Measurements from ENCODE around the gene WFDC1. TPM values are rescaled to one million over a fixed set of nuclear protein-coding genes. Genes with fewer than 3 reads are reported as not detected.

The WFDC1 gene
- total and polyA plus RNA-seq, 2 of the 4 experiments (the other 2 are of a cell fraction): 4.7 to 6.8 TPM

DNA sequence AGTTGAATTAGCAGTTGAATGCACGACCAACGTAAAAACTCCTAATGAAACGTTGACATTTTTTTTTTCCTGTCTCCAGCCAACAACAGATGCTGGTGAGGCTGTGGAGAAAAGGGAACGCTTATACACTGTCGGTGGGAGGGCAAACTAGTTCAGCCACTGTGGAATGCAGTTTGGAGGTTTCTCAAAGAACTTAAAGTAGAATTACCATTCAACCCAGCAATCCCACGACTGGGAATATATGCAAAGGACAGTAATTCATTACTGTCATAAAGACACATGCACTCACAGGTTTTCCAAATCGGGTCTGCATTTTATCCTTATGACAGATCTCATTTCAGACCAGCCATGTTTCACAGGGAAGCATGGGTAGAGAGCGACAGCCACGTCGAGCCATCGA is 3.5 kb upstream of the WFDC1 start:
- TF ChIP-seq RFX5 (IDR thresholded peaks at IDR 0.05; ENCODE audit: low read depth, low read length) (no peak), RAD21 (IDR thresholded peaks at IDR 0.05; ENCODE audit: low read length) (no peak), MAZ (IDR thresholded peaks at IDR 0.05; ENCODE audit: borderline replicate concordance, low read depth, low read length) (no peak), CHD1 (IDR thresholded peaks at IDR 0.05; ENCODE audit: low read depth, low read length) (no peak)
- TF ChIP-seq, protein P1, sequence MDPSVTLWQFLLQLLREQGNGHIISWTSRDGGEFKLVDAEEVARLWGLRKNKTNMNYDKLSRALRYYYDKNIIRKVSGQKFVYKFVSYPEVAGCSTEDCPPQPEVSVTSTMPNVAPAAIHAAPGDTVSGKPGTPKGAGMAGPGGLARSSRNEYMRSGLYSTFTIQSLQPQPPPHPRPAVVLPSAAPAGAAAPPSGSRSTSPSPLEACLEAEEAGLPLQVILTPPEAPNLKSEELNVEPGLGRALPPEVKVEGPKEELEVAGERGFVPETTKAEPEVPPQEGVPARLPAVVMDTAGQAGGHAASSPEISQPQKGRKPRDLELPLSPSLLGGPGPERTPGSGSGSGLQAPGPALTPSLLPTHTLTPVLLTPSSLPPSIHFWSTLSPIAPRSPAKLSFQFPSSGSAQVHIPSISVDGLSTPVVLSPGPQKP (IDR thresholded peaks at IDR 0.05; ENCODE audit: borderline replicate concordance, low read depth, low read length): no peak
- TF ChIP-seq, protein P2, sequence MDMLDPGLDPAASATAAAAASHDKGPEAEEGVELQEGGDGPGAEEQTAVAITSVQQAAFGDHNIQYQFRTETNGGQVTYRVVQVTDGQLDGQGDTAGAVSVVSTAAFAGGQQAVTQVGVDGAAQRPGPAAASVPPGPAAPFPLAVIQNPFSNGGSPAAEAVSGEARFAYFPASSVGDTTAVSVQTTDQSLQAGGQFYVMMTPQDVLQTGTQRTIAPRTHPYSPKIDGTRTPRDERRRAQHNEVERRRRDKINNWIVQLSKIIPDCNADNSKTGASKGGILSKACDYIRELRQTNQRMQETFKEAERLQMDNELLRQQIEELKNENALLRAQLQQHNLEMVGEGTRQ (IDR thresholded peaks at IDR 0.05; ENCODE audit: low read depth, low read length): no peak
- peak overlapping the region; percentile 83; the same call in 1 of the 2 replicates for H2AK5ac ChIP-seq (ENCODE audit: low read depth, low read length)
- dilution Hi-C loops (cut with HindIII; ENCODE audit: low sequenced_read_pairs, unreplicated experiment) (no loop called here), intact Hi-C loops (cut with micrococcal nuclease) (loop anchor here (10.0 kb wide), 1 partner anchor 324 kb away; the partner anchor contains the start of gene COTL1), in situ Hi-C loops (cut with MboI; ENCODE audit: low sequenced_read_pairs) (loop anchor here (25.0 kb wide), 2 partner anchors 346 to 421 kb away; partner anchors contain the start of gene KLHL36)
- 0 out of 2 replicates have a peak overlapping the region, but pooled peaks have one; percentile 13 for H4K5ac ChIP-seq (ENCODE audit: low read depth, low read length)
- CTCF ChIA-PET: no interaction called here
- H3K36me3 ChIP-seq (ENCODE audit: control insufficient read depth, insufficient read depth, low read length): no peaks in the 10 kb centered on the region
- H3K79me1 ChIP-seq (ENCODE audit: low read depth in 1 of 2, low read length in 2 of 2): peaks cover 0 to 8% of the 10 kb centered on the region in 2 experiments; a peak in 3 of 4 replicates
- H3K27me3 ChIP-seq (ENCODE audit: control insufficient read depth, insufficient read depth, low read length): no peaks in the 10 kb centered on the region
- POLR2A ChIA-PET (ENCODE audit: unreplicated experiment): no interaction called here
- no peak overlapping the region for H3K4me3 ChIP-seq (ENCODE audit: insufficient read depth, low read depth, low read length)
- 57% methylated on average over 1 of the region's 11 CpGs; no CpG with 5 or more reads in 1 of the 2 experiments for WGBS, 2 experiments (ENCODE audit: extremely low coverage in 2 of 2, insufficient read length in 1 of 2)
- H3K9ac ChIP-seq (ENCODE audit: low read depth, low read length): no peak overlapping the region
- H4K8ac ChIP-seq (ENCODE audit: low read depth in 2 of 2, low read length in 2 of 2): peak overlapping the region in 1 of 2 experiments; percentile 24; a peak in 1 of 4 replicates
- peak overlapping the region; percentile 62 for H3K4ac ChIP-seq (ENCODE audit: low read depth, low read length)
- H3K9me1 ChIP-seq (ENCODE audit: insufficient read depth, low read length): peaks cover 4% of the 10 kb centered on the region; the same call in 1 of the 2 replicates
- no peak for ATAC-seq (ENCODE audit: low read depth)
- no peak for DNase-seq
- 0 out of 2 replicates have a peak overlapping the region, but pooled peaks have one; percentile 9 for H3K56ac ChIP-seq (ENCODE audit: extremely low read depth, insufficient read depth, low read length)
- H3K14ac ChIP-seq (replicated peaks; ENCODE audit: low read depth, low read length): 0 out of 2 replicates have a peak overlapping the region, but pooled peaks have one; percentile 19
- H3K27ac ChIP-seq (ENCODE audit: insufficient read depth, low read length): 0 out of 2 replicates have a peak overlapping the region, but pooled peaks have one; percentile 4
- peak overlapping the region; percentile 38 for H2BK20ac ChIP-seq (ENCODE audit: low read depth, low read length)
- no peak overlapping the region for H2AFZ ChIP-seq (replicated peaks; ENCODE audit: low read length, poor library complexity)
- no peaks in the 10 kb centered on the region for H4K20me1 ChIP-seq (ENCODE audit: insufficient read depth, low read length)
- peak overlapping the region; percentile 73; the same call in 1 of the 3 replicates for H2BK15ac ChIP-seq (ENCODE audit: low read depth, low read length)
- peaks cover 29% of the 10 kb centered on the region for H3K4me1 ChIP-seq (ENCODE audit: control insufficient read depth, insufficient read depth, low read length)
- H2BK120ac ChIP-seq (ENCODE audit: low read depth, low read length): peak overlapping the region; percentile 50
- H3K23ac ChIP-seq (ENCODE audit: low read depth, low read length): no peak overlapping the region
- no peak overlapping the region for H3K4me2 ChIP-seq (ENCODE audit: low read depth, low read length)
- H2AK9ac ChIP-seq (replicated peaks; ENCODE audit: low read depth, low read length, poor library complexity): no peak overlapping the region
- peak overlapping the region; percentile 25; the same call in 1 of the 2 replicates for H3K18ac ChIP-seq (ENCODE audit: low read depth, low read length)
- H3K9me3 ChIP-seq (ENCODE audit: control insufficient read depth, insufficient read depth, low read length): peaks cover 4% of the 10 kb centered on the region
- BruUV-seq (replicated peaks): no TSS peak
- no peak overlapping the region for H2BK5ac ChIP-seq (ENCODE audit: low read depth, low read length, poor library complexity, severe bottlenecking)
- peak overlapping the region; percentile 58; the same call in 1 of the 2 replicates for H4K91ac ChIP-seq (ENCODE audit: insufficient read depth, low read depth, low read length)

Measured in IMR-90 (cell line).